HepG2 (cell line): ENCODE data around the gene NAXD. TPM values are rescaled to one million over a fixed set of nuclear protein-coding genes. Genes with fewer than 3 reads are reported as not detected.
A peak's percentile ranks its signal among the peaks of the same experiment; 100 is the strongest.

ENCODE experiments used
- ARNTL ChIP-seq: sonication (generic); formaldehyde crosslinking; IDR thresholded peaks from 2 replicates; pipeline ENCODE4 v1.4.0; 2020; ENCODE audit warnings: mild to moderate bottlenecking, missing genetic modification reagents
- DNMT3B ChIP-seq: conservative IDR thresholded peaks from 2 replicates; pipeline ENCODE4 v1.6.1; 2016; ENCODE audit warnings: missing biosample characterization, control low read depth
- EED ChIP-seq: sonication (generic); formaldehyde crosslinking; IDR thresholded peaks from 2 replicates; pipeline ENCODE4 v1.5.0; 2020; ENCODE audit warnings: mild to moderate bottlenecking, missing genetic modification reagents
- FOXA3 ChIP-seq: IDR thresholded peaks from 2 replicates; pipeline ENCODE4 v1.6.1; 2016; ENCODE audit warnings: missing genetic modification reagents, missing compliant biosample characterization
- JUND ChIP-seq: sonication (generic); formaldehyde crosslinking; IDR thresholded peaks from 2 replicates; pipeline ENCODE4 v1.8.0; 2022; ENCODE audit warnings: mild to moderate bottlenecking, missing genetic modification reagents
- NFKBIZ ChIP-seq: IDR thresholded peaks from 2 replicates; pipeline ENCODE4 v1.6.1; 2018; ENCODE audit warnings: missing genetic modification reagents, missing compliant biosample characterization
- NR2F1 ChIP-seq, 2 experiments: fragments of 450-650 bp in 1 of 2; formaldehyde crosslinking in 1 of 2; IDR thresholded peaks; 2 replicates each; pipeline versions ENCODE4 v1.5.0 to v1.6.1; 2016 to 2020; ENCODE audit warnings: mild to moderate bottlenecking in 1 of 2, missing compliant biosample characterization in 1 of 2, missing genetic modification reagents in 1 of 2, moderate library complexity in 1 of 2
- PITX1 ChIP-seq: sonication (generic); formaldehyde crosslinking; IDR thresholded peaks from 2 replicates; pipeline ENCODE4 v1.5.1; 2020; ENCODE audit warnings: mild to moderate bottlenecking, missing genetic modification reagents
- RFX3 ChIP-seq: IDR thresholded peaks from 2 replicates; pipeline ENCODE4 v1.6.1; 2016; ENCODE audit warnings: missing biosample characterization, missing genetic modification reagents
- SALL1 ChIP-seq: sonication (generic); formaldehyde crosslinking; IDR thresholded peaks from 2 replicates; pipeline ENCODE4 v1.8.0; 2022; ENCODE audit warnings: mild to moderate bottlenecking, missing genetic modification reagents
- SKI ChIP-seq: fragments of 450-650 bp; IDR thresholded peaks from one replicate; pipeline ENCODE4 v1.6.1; 2018; ENCODE audit warnings: mild to moderate bottlenecking; ENCODE audit not compliant: partially characterized antibody
- SPEN ChIP-seq: sonication (generic); formaldehyde crosslinking; IDR thresholded peaks from 2 replicates; pipeline ENCODE4 v1.5.1; 2020; ENCODE audit warnings: low read depth, mild to moderate bottlenecking, missing genetic modification reagents
- THAP11 ChIP-seq: IDR thresholded peaks from 2 replicates; pipeline ENCODE4 v1.6.1; 2016; ENCODE audit warnings: missing biosample characterization, missing genetic modification reagents
- TMF1 ChIP-seq: sonication (generic); formaldehyde crosslinking; IDR thresholded peaks from 2 replicates; pipeline ENCODE4 v1.8.1; 2022; ENCODE audit warnings: low read depth, missing genetic modification reagents
- XRCC5 ChIP-seq: fragments of 200-400 bp; formaldehyde crosslinking; optimal IDR thresholded peaks from 2 replicates; pipeline ENCODE3; 2017; ENCODE audit warnings: mild to moderate bottlenecking, low read length
- ZFP90 ChIP-seq: sonication (generic); formaldehyde crosslinking; IDR thresholded peaks from 2 replicates; pipeline ENCODE4 v1.8.0; 2022; ENCODE audit warnings: missing genetic modification reagents, mild to moderate bottlenecking, inconsistent platforms, borderline replicate concordance
- ZNF138 ChIP-seq: sonication (generic); formaldehyde crosslinking; IDR thresholded peaks from 2 replicates; pipeline ENCODE4 v1.5.0; 2020; ENCODE audit warnings: mild to moderate bottlenecking, low read depth, missing genetic modification reagents
- ZNF160 ChIP-seq: sonication (generic); formaldehyde crosslinking; IDR thresholded peaks from 2 replicates; pipeline ENCODE4 v1.8.0; 2022; ENCODE audit warnings: mild to moderate bottlenecking, inconsistent platforms, missing genetic modification reagents
- ZNF350 ChIP-seq: sonication (generic); formaldehyde crosslinking; IDR thresholded peaks from 2 replicates; pipeline ENCODE4 v1.4.0; 2020; ENCODE audit warnings: mild to moderate bottlenecking, low read depth, missing genetic modification reagents, borderline replicate concordance
- ZNF382 ChIP-seq: sonication (generic); formaldehyde crosslinking; IDR thresholded peaks from 2 replicates; pipeline ENCODE4 v1.5.0; 2020; ENCODE audit warnings: missing genetic modification reagents, mild to moderate bottlenecking, borderline replicate concordance
- ZNF383 ChIP-seq: sonication (generic); formaldehyde crosslinking; IDR thresholded peaks from 2 replicates; pipeline ENCODE4 v1.4.0; 2020; ENCODE audit warnings: missing genetic modification reagents, mild to moderate bottlenecking, borderline replicate concordance
- ZNF496 ChIP-seq: sonication (generic); formaldehyde crosslinking; IDR thresholded peaks from 2 replicates; pipeline ENCODE4 v1.8.1; 2023; ENCODE audit warnings: mild to moderate bottlenecking, moderate library complexity, missing genetic modification reagents; ENCODE audit not compliant: insufficient replicate concordance
- ZNF737 ChIP-seq: sonication (generic); formaldehyde crosslinking; IDR thresholded peaks from 2 replicates; pipeline ENCODE4 v1.5.0; 2020; ENCODE audit warnings: missing genetic modification reagents, mild to moderate bottlenecking, borderline replicate concordance
- polyA plus RNA-seq, 8 experiments: library from polyadenylated mRNA; depleted of rRNA in 3 of 8; stranded (reverse) in 7 of 8; unstranded in 1 of 8; fragments of >200 nt; fragmentation: Illumina TruSeq in 4 of 8; extraction: Trizol in 4 of 8; gene quantifications; 2 replicates each; pipeline versions ENCODE4 v1.2.1 to v1.2.3, GENCODE V29; 2011 to 2016; ENCODE audit warnings: low read depth in 4 of 8, missing spikeins in 1 of 8, mixed read lengths in 1 of 8; ENCODE audit not compliant: insufficient read depth in 1 of 8
- total RNA-seq, 5 experiments: library from RNA; depleted of rRNA; stranded (reverse); fragments of >200 nt; fragmentation: Illumina TruSeq; extraction: Trizol; gene quantifications; 2 replicates each; pipeline ENCODE4 v1.2.3, GENCODE V29; 2016; ENCODE audit warnings: low read depth in 1 of 5
- TF ChIP-seq, protein P1 (sequence below): sonication (generic); formaldehyde crosslinking; IDR thresholded peaks from 2 replicates; pipeline ENCODE4 v1.9.0; 2021; ENCODE audit warnings: missing genetic modification reagents, borderline replicate concordance
- TF ChIP-seq, protein P2 (sequence below): sonication (generic); formaldehyde crosslinking; IDR thresholded peaks from 2 replicates; pipeline ENCODE4 v1.8.0; 2022; ENCODE audit warnings: mild to moderate bottlenecking, missing genetic modification reagents; ENCODE audit not compliant: insufficient replicate concordance
- TF ChIP-seq, protein P3 (sequence below): sonication (generic); formaldehyde crosslinking; IDR thresholded peaks from 2 replicates; pipeline ENCODE4 v1.5.1; 2020; ENCODE audit warnings: mild to moderate bottlenecking, missing genetic modification reagents, borderline replicate concordance

NAXD gene
- total and polyA plus RNA-seq, 2 of the 13 experiments (the other 11 are each of a cell fraction or from before 2014, with no cell fraction given): 19.0 to 23.2 TPM

DNA sequence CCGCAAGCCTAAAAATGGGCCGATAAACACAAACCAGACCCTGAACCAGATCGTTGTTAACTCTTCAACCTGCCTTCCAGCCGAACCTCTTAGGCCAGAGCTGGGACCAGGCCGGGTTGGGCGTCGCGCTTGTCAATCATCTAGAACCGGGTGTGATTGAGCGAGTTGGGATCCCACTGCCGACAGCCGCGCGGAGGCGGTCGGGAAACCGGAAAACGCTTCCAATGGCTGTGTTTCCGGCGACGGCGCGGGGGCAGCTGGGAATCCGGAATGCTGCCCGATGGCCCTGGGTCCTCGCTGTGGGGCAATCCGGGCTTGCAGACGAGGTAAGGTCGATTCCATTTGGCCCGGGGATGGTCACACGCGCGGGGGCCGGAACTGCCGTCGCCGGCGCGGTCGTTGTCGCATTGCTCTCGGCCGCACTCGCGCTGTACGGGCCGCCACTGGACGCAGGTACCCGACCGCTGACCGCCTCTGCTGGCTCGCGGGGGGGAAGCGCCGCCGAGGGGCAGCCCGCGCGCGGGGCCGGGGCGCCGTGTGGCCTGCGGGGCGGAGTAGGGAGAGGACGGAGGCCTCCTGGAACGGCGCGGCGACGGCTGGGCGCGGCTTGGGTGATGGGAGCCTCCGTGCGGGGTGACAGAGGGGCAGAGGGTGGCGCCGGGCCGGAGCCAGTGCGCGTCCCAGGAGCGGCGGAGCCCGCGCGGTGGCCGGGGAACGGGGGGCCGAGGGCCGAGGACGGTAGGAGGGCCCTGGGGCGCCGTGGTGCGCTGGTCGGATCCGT is at the start of gene NAXD (continued):
- TF ChIP-seq, protein P1, sequence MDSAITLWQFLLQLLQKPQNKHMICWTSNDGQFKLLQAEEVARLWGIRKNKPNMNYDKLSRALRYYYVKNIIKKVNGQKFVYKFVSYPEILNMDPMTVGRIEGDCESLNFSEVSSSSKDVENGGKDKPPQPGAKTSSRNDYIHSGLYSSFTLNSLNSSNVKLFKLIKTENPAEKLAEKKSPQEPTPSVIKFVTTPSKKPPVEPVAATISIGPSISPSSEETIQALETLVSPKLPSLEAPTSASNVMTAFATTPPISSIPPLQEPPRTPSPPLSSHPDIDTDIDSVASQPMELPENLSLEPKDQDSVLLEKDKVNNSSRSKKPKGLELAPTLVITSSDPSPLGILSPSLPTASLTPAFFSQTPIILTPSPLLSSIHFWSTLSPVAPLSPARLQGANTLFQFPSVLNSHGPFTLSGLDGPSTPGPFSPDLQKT (CRISPR knock-in tag): no peak; the same call in 1 of the 2 replicates
- peak; percentile 84 for TF ChIP-seq TMF1
- TF ChIP-seq, protein P2, sequence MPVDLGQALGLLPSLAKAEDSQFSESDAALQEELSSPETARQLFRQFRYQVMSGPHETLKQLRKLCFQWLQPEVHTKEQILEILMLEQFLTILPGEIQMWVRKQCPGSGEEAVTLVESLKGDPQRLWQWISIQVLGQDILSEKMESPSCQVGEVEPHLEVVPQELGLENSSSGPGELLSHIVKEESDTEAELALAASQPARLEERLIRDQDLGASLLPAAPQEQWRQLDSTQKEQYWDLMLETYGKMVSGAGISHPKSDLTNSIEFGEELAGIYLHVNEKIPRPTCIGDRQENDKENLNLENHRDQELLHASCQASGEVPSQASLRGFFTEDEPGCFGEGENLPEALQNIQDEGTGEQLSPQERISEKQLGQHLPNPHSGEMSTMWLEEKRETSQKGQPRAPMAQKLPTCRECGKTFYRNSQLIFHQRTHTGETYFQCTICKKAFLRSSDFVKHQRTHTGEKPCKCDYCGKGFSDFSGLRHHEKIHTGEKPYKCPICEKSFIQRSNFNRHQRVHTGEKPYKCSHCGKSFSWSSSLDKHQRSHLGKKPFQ (CRISPR knock-in tag): no peak
- peak; percentile 5; the same call in 1 of the 2 replicates for TF ChIP-seq ZNF350
- TF ChIP-seq NFKBIZ (CRISPR knock-in tag): peak; percentile 61; the same call in 1 of the 2 replicates
- no peak for TF ChIP-seq ZNF496
- TF ChIP-seq SPEN (CRISPR knock-in tag): peak; percentile 77
- TF ChIP-seq SKI: no peak
- TF ChIP-seq THAP11 (CRISPR knock-in tag): peak; percentile 92
- TF ChIP-seq ZNF138 (CRISPR knock-in tag): no peak
- no peak for TF ChIP-seq ZNF160 (CRISPR knock-in tag)
- no peak for TF ChIP-seq EED (CRISPR knock-in tag)
- peak; percentile 62 for TF ChIP-seq SALL1 (CRISPR knock-in tag)
- TF ChIP-seq, protein P3, sequence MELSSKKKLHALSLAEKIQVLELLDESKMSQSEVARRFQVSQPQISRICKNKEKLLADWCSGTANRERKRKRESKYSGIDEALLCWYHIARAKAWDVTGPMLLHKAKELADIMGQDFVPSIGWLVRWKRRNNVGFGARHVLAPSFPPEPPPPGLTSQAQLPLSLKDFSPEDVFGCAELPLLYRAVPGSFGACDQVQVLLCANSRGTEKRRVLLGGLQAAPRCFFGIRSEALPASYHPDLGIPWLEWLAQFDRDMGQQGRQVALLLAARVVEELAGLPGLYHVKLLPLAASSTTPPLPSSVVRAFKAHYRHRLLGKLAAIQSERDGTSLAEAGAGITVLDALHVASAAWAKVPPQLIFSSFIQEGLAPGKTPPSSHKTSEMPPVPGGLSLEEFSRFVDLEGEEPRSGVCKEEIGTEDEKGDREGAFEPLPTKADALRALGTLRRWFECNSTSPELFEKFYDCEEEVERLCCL (CRISPR knock-in tag): no peak
- TF ChIP-seq ZNF383 (CRISPR knock-in tag): no peak
- TF ChIP-seq ZNF382: no peak
- TF ChIP-seq RFX3 (CRISPR knock-in tag): no peak
- TF ChIP-seq FOXA3 (CRISPR knock-in tag): no peak; the same call in 1 of the 2 replicates
- no peak for TF ChIP-seq XRCC5
- TF ChIP-seq JUND (CRISPR knock-in tag): no peak
- TF ChIP-seq NR2F1 (CRISPR knock-in tag; IDR thresholded peaks at IDR 0.05): no peak
- TF ChIP-seq ZFP90 (CRISPR knock-in tag): peak; percentile 33; the same call in 1 of the 2 replicates
- no peak for TF ChIP-seq ZNF737
- TF ChIP-seq PITX1 (CRISPR knock-in tag): peak; percentile 17; the same call in 1 of the 2 replicates
- no peak for TF ChIP-seq DNMT3B (CRISPR knock-in tag)
- TF ChIP-seq ARNTL: peak; percentile 20; the same call in 1 of the 2 replicates
